CD4-positive, alpha-beta T cell (primary cell): Measurements from ENCODE around the gene MTHFD1L. TPM values are rescaled to one million over a fixed set of nuclear protein-coding genes. Genes with fewer than 3 reads are reported as not detected.

Source experiments
- ATAC-seq: fragments of 200-7000 bp; cut with Tn5 transposase; one replicate; pipeline ENCODE4 v1.10.0; 2022; ENCODE audit warnings: mild to moderate bottlenecking; ENCODE audit not compliant: poor library complexity
- CTCF ChIA-PET: fragments of 350-600 bp; sonication (Branson Sonifier 250); formaldehyde crosslinking; loops from one replicate; lab custom pipeline; 2021; ENCODE audit warnings: antibody characterized with exemption, inconsistent platforms; lab: Charles Lee
- POLR2A ChIA-PET: fragments of 350-600 bp; sonication (Branson Sonifier 250); formaldehyde crosslinking; loops from one replicate; lab custom pipeline; 2021; ENCODE audit warnings: antibody characterized with exemption, inconsistent platforms; lab: Charles Lee
- DNase-seq, 14 experiments: peaks; one replicate each; pipeline ENCODE4 v3.0.0-alpha.2; 2013 to 2020; ENCODE audit warnings: mixed read lengths in 2 of 14
- H3K27ac ChIP-seq, 2 donors: one replicate each; pipeline versions ENCODE4 v1.5.1 to v1.7.0; 2013; ENCODE audit warnings: low read length in 2 of 2, low read depth in 1 of 2, mild to moderate bottlenecking in 1 of 2
- H3K27me3 ChIP-seq, 2 experiments: 1 replicate in 1 of 2; 2 replicates in 1 of 2; pipeline versions ENCODE4 v1.6.1 to v1.7.0; 2013; ENCODE audit warnings: low read length in 2 of 2, control low read depth in 1 of 2, mild to moderate bottlenecking in 1 of 2, moderate library complexity in 1 of 2; ENCODE audit not compliant: insufficient read depth in 2 of 2, control insufficient read depth in 1 of 2
- H3K36me3 ChIP-seq: one replicate; pipeline ENCODE4 v1.6.1; 2013; ENCODE audit warnings: low read length, control low read depth; ENCODE audit not compliant: insufficient read depth
- H3K4me1 ChIP-seq: one replicate; pipeline ENCODE4 v1.6.1; 2013; ENCODE audit warnings: low read length, control low read depth; ENCODE audit not compliant: insufficient read depth
- H3K4me3 ChIP-seq: one replicate; pipeline ENCODE4 v1.5.1; 2013; ENCODE audit warnings: mild to moderate bottlenecking, low read length, moderate library complexity
- H3K9me3 ChIP-seq, 2 experiments: 1 replicate in 1 of 2; 2 replicates in 1 of 2; pipeline versions ENCODE4 v1.6.1 to v1.7.0; 2013; ENCODE audit warnings: low read length in 2 of 2, mild to moderate bottlenecking in 2 of 2, control low read depth in 1 of 2, moderate library complexity in 1 of 2; ENCODE audit not compliant: control insufficient read depth in 1 of 2, insufficient read depth in 1 of 2
- H3K27ac Mint-ChIP-seq: one replicate; pipeline ENCODE4 v1.8.0; 2020; ENCODE audit warnings: mixed read lengths
- H3K27me3 Mint-ChIP-seq: one replicate; pipeline ENCODE4 v1.8.0; 2021; ENCODE audit warnings: mixed read lengths
- H3K36me3 Mint-ChIP-seq: one replicate; pipeline ENCODE4 v1.8.0; 2021; ENCODE audit warnings: low read depth, mixed read lengths
- H3K4me1 Mint-ChIP-seq: one replicate; pipeline ENCODE4 v1.8.0; 2021; ENCODE audit warnings: low read depth, mixed read lengths
- H3K4me3 Mint-ChIP-seq: one replicate; pipeline ENCODE4 v1.8.0; 2020; ENCODE audit warnings: mild to moderate bottlenecking, mixed read lengths
- H3K9me3 Mint-ChIP-seq: one replicate; pipeline ENCODE4 v1.8.0; 2020; ENCODE audit warnings: mixed read lengths
- CTCF ChIP-seq: fragments of 200-600 bp; IDR thresholded peaks from one replicate; pipeline ENCODE4 v1.8.0; 2022; ENCODE audit warnings: antibody characterized with exemption, mild to moderate bottlenecking
- intact Hi-C, 2 experiments: fragments of 100-400 bp; cut with DNase I in 1 of 2; cut with micrococcal nuclease in 1 of 2; formaldehyde crosslinking; loops; one replicate each; pipeline versions ENCODE4 v1.15.1 to v1.9.0; 2023 to 2025; cut with DNase I, micrococcal nuclease
- total RNA-seq, 174 experiments: library from RNA in 2 of 174; stranded (reverse) in 2 of 174; gene quantifications; one replicate each; pipeline ENCODE4 v1.2.3 and lab custom pipeline; 2021 to 2026

Gene MTHFD1L
- total RNA-seq, 2 experiments from 2014 or later = 8.8 to 9.7 TPM

GRCh38 chr6:151141685-151142084 is 276.2 kb downstream of the MTHFD1L start:
- intact Hi-C loops = no loop called here
- no peaks in the 10 kb centered on the region for H3K4me1 Mint-ChIP-seq
- no peaks in the 10 kb centered on the region for H3K36me3 Mint-ChIP-seq
- Histone ChIP-seq H3K36me3 (no peaks in the 10 kb centered on the region), H3K27ac (no peak overlapping the region), H3K9me3 (no peaks in the 10 kb centered on the region), H3K4me3 (no peak overlapping the region), H3K27me3 (no peaks in the 10 kb centered on the region), H3K4me1 (no peaks in the 10 kb centered on the region)
- ATAC-seq (no peak), DNase-seq (no peak)
- H3K4me3 Mint-ChIP-seq = no peak overlapping the region
- no peak for TF ChIP-seq CTCF
- H3K27ac Mint-ChIP-seq = no peak overlapping the region
- ChIA-PET POLR2A (no interaction called here), CTCF (no interaction called here)
- H3K27me3 Mint-ChIP-seq = no peaks in the 10 kb centered on the region
- no peaks in the 10 kb centered on the region for H3K9me3 Mint-ChIP-seq

GRCh38 chr6:151142676-151143075 is 277.2 kb downstream of the MTHFD1L start:
- Mint-ChIP-seq H3K36me3 (no peaks in the 10 kb centered on the region), H3K27ac (no peak overlapping the region), H3K27me3 (no peaks in the 10 kb centered on the region), H3K9me3 (no peaks in the 10 kb centered on the region), H3K4me3 (no peak overlapping the region), H3K4me1 (no peaks in the 10 kb centered on the region)
- no peak overlapping the region for H3K27ac ChIP-seq
- ATAC-seq (no peak), DNase-seq (no peak)
- no peak overlapping the region for H3K4me3 ChIP-seq
- no peaks in the 10 kb centered on the region for H3K36me3 ChIP-seq
- intact Hi-C loops = no loop called here
- ChIA-PET POLR2A (no interaction called here), CTCF (no interaction called here)
- H3K4me1 ChIP-seq = no peaks in the 10 kb centered on the region
- no peaks in the 10 kb centered on the region for H3K9me3 ChIP-seq
- no peak for TF ChIP-seq CTCF
- no peaks in the 10 kb centered on the region for H3K27me3 ChIP-seq

GRCh38 chr6:151143337-151143736 is 277.8 kb downstream of the MTHFD1L start:
- H3K4me1 ChIP-seq = no peaks in the 10 kb centered on the region
- DNase-seq (no peak), ATAC-seq (no peak)
- no peaks in the 10 kb centered on the region for H3K9me3 Mint-ChIP-seq
- H3K4me3 ChIP-seq = no peak overlapping the region
- H3K9me3 ChIP-seq = no peaks in the 10 kb centered on the region
- H3K36me3 Mint-ChIP-seq = no peaks in the 10 kb centered on the region
- no peaks in the 10 kb centered on the region for H3K4me1 Mint-ChIP-seq
- no peak overlapping the region for H3K27ac Mint-ChIP-seq
- no peaks in the 10 kb centered on the region for H3K27me3 ChIP-seq
- no peaks in the 10 kb centered on the region for H3K27me3 Mint-ChIP-seq
- TF ChIP-seq CTCF = no peak
- intact Hi-C loops = no loop called here
- ChIA-PET POLR2A (interaction anchor here (0.6 kb wide), 1 partner anchor 424 kb away, joined by 3 read pairs; no protein-coding TSS in a partner anchor), CTCF (interaction anchor here (0.8 kb wide), 1 partner anchor 207 kb away, joined by 4 read pairs; no protein-coding TSS in a partner anchor)
- no peaks in the 10 kb centered on the region for H3K36me3 ChIP-seq
- no peak overlapping the region for H3K4me3 Mint-ChIP-seq
- no peak overlapping the region for H3K27ac ChIP-seq
